Neuronal stem cell (in vitro differentiated cells): Measurements from ENCODE around the gene CACNA1H.

Source experiments
- DNase-seq: peaks from one replicate; pipeline ENCODE4 v3.0.0-alpha.2; 2013; ENCODE audit warnings: low spot score
- H2AFZ ChIP-seq: one replicate; pipeline ENCODE4 v1.6.1; 2013; ENCODE audit warnings: mild to moderate bottlenecking, low read length, inconsistent platforms
- H2AK5ac ChIP-seq: 2 replicates; pipeline ENCODE4 v1.6.1; 2013; ENCODE audit warnings: low read depth, mild to moderate bottlenecking, inconsistent platforms, low read length, moderate library complexity, mixed read lengths
- H2BK120ac ChIP-seq: 2 replicates; pipeline ENCODE4 v1.6.1; 2013; ENCODE audit warnings: low read depth, mild to moderate bottlenecking, inconsistent platforms, low read length, moderate library complexity, mixed read lengths
- H2BK12ac ChIP-seq: one replicate; pipeline ENCODE4 v1.6.1; 2013; ENCODE audit warnings: low read length, inconsistent platforms
- H2BK15ac ChIP-seq: 2 replicates; pipeline ENCODE4 v1.6.1; 2013; ENCODE audit warnings: mild to moderate bottlenecking, low read length, inconsistent platforms, mixed read lengths
- H2BK5ac ChIP-seq: one replicate; pipeline ENCODE4 v1.6.1; 2013; ENCODE audit warnings: inconsistent platforms, mild to moderate bottlenecking, low read length, moderate library complexity
- H3K14ac ChIP-seq: one replicate; pipeline ENCODE4 v1.6.1; 2013; ENCODE audit warnings: low read length, inconsistent platforms
- H3K18ac ChIP-seq: 2 replicates; pipeline ENCODE4 v1.6.1; 2013; ENCODE audit warnings: low read length, inconsistent platforms
- H3K23ac ChIP-seq: 2 replicates; pipeline ENCODE4 v1.6.1; 2013; ENCODE audit warnings: low read depth, mild to moderate bottlenecking, mixed read lengths, low read length, inconsistent platforms; ENCODE audit not compliant: poor library complexity
- H3K27ac ChIP-seq: replicated peaks from 3 replicates; pipeline ENCODE4 v1.5.1; 2013; ENCODE audit warnings: low read length, inconsistent platforms
- H3K27me3 ChIP-seq, 3 experiments: 2 replicates each; pipeline ENCODE4 v1.6.1; 2013; ENCODE audit warnings: low read length in 3 of 3, mild to moderate bottlenecking in 2 of 3, inconsistent platforms in 1 of 3, low read depth in 1 of 3, mixed read lengths in 1 of 3, moderate library complexity in 1 of 3; ENCODE audit not compliant: control insufficient read depth in 3 of 3, insufficient read depth in 3 of 3
- H3K36me3 ChIP-seq, 2 donors: replicated peaks in 1 of 2; 2 replicates each; pipeline ENCODE4 v1.6.1; 2013; ENCODE audit warnings: low read length in 2 of 2; ENCODE audit not compliant: control insufficient read depth in 2 of 2, insufficient read depth in 2 of 2
- H3K4ac ChIP-seq: 2 replicates; pipeline ENCODE4 v1.6.1; 2013; ENCODE audit warnings: inconsistent platforms, mild to moderate bottlenecking, low read length, moderate library complexity
- H3K4me1 ChIP-seq, 2 donors: 1 replicate in 1 of 2; 2 replicates in 1 of 2; pipeline ENCODE4 v1.6.1; 2013; ENCODE audit warnings: low read length in 2 of 2, low read depth in 1 of 2; ENCODE audit not compliant: control insufficient read depth in 2 of 2, insufficient read depth in 1 of 2
- H3K4me2 ChIP-seq: one replicate; pipeline ENCODE4 v1.6.1; 2013; ENCODE audit warnings: mild to moderate bottlenecking, low read length, inconsistent platforms; ENCODE audit not compliant: insufficient read depth, poor library complexity, severe bottlenecking
- H3K4me3 ChIP-seq, 2 donors: 2 replicates each; pipeline ENCODE4 v1.5.1; 2013; ENCODE audit warnings: low read length in 2 of 2, mild to moderate bottlenecking in 2 of 2, inconsistent platforms in 1 of 2, moderate library complexity in 1 of 2
- H3K79me1 ChIP-seq: one replicate; pipeline ENCODE4 v1.6.1; 2013; ENCODE audit warnings: low read depth, mild to moderate bottlenecking, inconsistent platforms, low read length, moderate library complexity
- H3K9ac ChIP-seq: one replicate; pipeline ENCODE4 v1.6.1; 2013; ENCODE audit warnings: mild to moderate bottlenecking, low read depth, low read length, inconsistent platforms; ENCODE audit not compliant: poor library complexity
- H3K9me3 ChIP-seq, 2 donors: replicated peaks in 1 of 2; 2 replicates each; pipeline versions ENCODE3 to v1.6.1; 2013; ENCODE audit warnings: low read length in 2 of 2, mild to moderate bottlenecking in 2 of 2, inconsistent platforms in 1 of 2, low read depth in 1 of 2, mixed read lengths in 1 of 2, moderate library complexity in 1 of 2; ENCODE audit not compliant: control insufficient read depth in 2 of 2, insufficient read depth in 1 of 2
- H4K8ac ChIP-seq: one replicate; pipeline ENCODE4 v1.6.1; 2013; ENCODE audit warnings: low read depth, mild to moderate bottlenecking, inconsistent platforms, low read length, moderate library complexity
- H4K91ac ChIP-seq: one replicate; pipeline ENCODE4 v1.6.1; 2013; ENCODE audit warnings: low read length, low read depth, mild to moderate bottlenecking, inconsistent platforms; ENCODE audit not compliant: poor library complexity
- WGBS, 2 donors: extraction: QIAGEN DNeasy Blood & Tissue Kit; methylation state at CpG; one replicate each; pipeline ENCODE4 v1.1.7; 2013; ENCODE audit warnings: missing lambda C conversion rate in 2 of 2, mixed read lengths in 1 of 2; ENCODE audit not compliant: insufficient read length in 2 of 2, insufficient replicate concordance in 1 of 2; ENCODE audit errors: extremely low coverage in 2 of 2; 5-methylcytosine and 5-hydroxymethylcytosine counted together

CACNA1H gene

DNA sequence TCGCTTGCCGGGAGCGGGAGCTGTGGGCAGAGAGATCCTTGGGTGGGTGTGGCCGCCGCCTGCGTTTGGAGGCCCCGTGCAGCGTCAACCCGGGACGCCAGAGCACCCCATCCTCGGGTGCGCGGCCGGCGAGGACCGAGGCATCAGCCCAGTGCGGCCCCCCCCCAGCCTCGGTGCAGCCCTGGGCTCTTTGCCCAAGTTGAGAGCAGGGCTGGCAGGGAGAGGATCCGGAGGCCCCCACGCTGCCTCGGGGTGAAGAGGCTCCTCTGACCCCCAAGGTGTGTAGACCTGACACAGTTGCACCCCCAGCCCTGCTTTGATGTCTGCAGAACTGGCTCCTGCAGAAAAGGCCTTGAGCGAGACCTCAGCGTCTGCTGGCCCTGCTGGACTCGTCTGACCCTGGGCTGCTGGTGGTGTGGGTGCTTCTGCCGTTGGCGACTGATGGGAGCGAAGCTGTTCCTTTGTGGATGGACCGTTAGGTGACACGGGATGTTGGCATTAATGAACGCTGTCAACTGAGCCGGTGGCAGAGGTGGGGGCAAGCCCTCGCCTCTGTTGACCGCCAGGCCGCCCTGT lies 8.0 kb downstream of the CACNA1H start:
- Histone ChIP-seq H3K9ac (no peak overlapping the region), H3K18ac (no peak overlapping the region), H2BK15ac (peak overlapping the region; percentile 6), H3K9me3 (no peaks in the 10 kb centered on the region), H3K27me3 (no peaks in the 10 kb centered on the region), H4K8ac (no peak overlapping the region), H3K14ac (no peak overlapping the region), H3K27ac (no peak overlapping the region), H2BK120ac (no peak overlapping the region), H3K4me2 (no peak overlapping the region), H3K4me3 (no peak overlapping the region), H4K91ac (no peak overlapping the region), H3K23ac (peak overlapping the region; percentile 11), H2AK5ac (no peak overlapping the region), H2BK5ac (no peak overlapping the region), H3K4ac (no peak overlapping the region), H2BK12ac (no peak overlapping the region), H3K36me3 (peaks cover 0 to 6% of the 10 kb centered on the region in 2 donors), H2AFZ (no peak overlapping the region), H3K4me1 (peaks cover 6 to 23% of the 10 kb centered on the region in 2 donors), H3K79me1 (peaks cover 37% of the 10 kb centered on the region)
- no peak for DNase-seq
- no CpG with 5 or more reads among the region's 34 CpGs for WGBS, 2 donors

DNA sequence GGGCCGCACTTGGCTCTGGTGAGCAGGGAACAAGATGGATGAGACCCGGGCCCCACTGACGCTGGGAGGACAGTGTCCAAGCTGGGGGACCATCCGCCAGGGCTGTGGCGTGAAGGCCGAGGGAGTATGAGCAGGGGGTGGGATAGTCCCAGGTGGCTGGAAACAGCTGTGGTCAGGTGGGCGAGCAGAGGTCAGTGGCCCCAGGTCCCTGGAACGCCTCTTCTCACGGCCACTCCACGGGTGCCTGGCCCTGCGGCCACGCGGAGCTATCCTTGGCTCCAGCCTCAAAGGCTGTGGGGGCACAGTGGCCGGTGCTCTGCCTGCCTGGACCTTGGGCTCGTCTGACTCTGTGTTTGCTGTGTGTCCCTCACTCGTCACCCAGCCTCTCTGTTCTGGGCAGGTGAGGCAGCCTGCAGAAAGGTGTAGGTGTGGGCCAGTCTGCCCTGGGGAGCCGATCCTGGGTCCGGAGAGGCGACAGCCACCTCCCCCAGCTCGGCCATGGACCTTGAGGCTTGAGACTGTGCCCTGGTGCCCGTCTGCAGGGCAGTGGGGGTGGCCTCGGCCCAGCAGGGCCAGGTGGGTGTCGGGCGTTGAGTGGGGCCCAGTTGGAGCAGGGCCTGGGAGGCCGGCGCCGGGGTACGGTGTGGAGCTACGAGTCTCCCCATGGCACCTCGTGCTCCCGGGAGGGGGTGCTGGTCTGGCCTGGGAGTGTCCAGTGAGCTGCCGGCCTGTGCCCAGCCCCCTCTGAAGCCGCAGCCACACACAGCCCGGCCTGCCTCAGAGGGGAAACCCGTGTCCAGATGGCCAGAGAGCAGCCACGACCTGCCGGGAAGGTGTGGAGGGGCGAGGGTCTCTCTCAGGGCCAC lies 10.0 kb downstream of the CACNA1H start:
- no peak overlapping the region for H3K4me3 ChIP-seq
- H3K27me3 ChIP-seq, result no peaks in the 10 kb centered on the region

DNA sequence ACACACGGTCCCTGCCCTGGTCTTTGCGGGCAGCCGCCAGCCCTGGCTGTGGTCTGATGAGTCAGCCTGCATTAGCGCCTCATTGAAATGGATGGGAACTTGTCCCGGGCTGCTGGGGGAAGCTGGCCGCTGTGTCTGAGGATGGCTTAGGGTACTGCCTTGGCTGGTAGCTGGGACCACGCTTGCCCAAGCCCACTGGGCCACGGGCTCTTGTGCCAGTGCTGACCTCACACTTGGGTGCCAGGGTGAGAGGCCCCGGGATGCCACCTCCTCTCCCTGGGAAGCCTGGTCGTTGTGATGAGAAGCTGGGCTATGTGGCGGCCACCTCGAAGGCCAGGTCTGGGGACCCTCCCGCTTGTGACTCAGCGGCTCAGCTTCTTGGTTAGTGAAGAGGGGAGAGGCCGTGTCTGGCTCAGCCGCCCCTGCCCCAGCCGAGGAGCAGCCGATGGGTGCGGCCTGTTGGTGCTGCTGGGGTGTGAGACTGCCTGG lies 10.7 kb downstream of the CACNA1H start:
- H3K27ac ChIP-seq, result no peak overlapping the region
- no peak overlapping the region for H4K91ac ChIP-seq
- H2AK5ac ChIP-seq, result peak overlapping the region; percentile 43
- H3K4me2 ChIP-seq, result no peak overlapping the region
- H3K36me3 ChIP-seq, result peaks cover 0 to 6% of the 10 kb centered on the region in 2 donors
- no peak overlapping the region for H3K14ac ChIP-seq
- no peak overlapping the region for H2AFZ ChIP-seq
- H3K27me3 ChIP-seq, result no peaks in the 10 kb centered on the region
- H3K9me3 ChIP-seq, result peaks cover 0 to 3% of the 10 kb centered on the region in 2 donors
- no peak overlapping the region for H4K8ac ChIP-seq
- H3K9ac ChIP-seq, result peak overlapping the region; percentile 50
- H2BK120ac ChIP-seq, result no peak overlapping the region
- H3K23ac ChIP-seq, result peak overlapping the region; percentile 73
- H3K4me3 ChIP-seq, result peak overlapping the region in 1 of 2 donors; percentile 40
- WGBS, 2 donors, result no CpG with 5 or more reads among the region's 19 CpGs
- no peak for DNase-seq
- no peak overlapping the region for H2BK12ac ChIP-seq
- peaks cover 32% of the 10 kb centered on the region for H3K79me1 ChIP-seq
- H3K4me1 ChIP-seq, result peaks cover 7 to 28% of the 10 kb centered on the region in 2 donors
- H3K18ac ChIP-seq, result peak overlapping the region; percentile 71
- H2BK5ac ChIP-seq, result peak overlapping the region; percentile 87
- no peak overlapping the region for H3K4ac ChIP-seq
- H2BK15ac ChIP-seq, result no peak overlapping the region

More for the DNA sequence above, 10.0 kb downstream of the CACNA1H start:
- Histone ChIP-seq H3K4me1 (peaks cover 9 to 27% of the 10 kb centered on the region in 2 donors), H3K9me3 (peaks cover 0 to 3% of the 10 kb centered on the region in 2 donors), H2AK5ac (peak overlapping the region; percentile 43), H2BK5ac (peak overlapping the region; percentile 87), H3K4ac (no peak overlapping the region), H4K8ac (no peak overlapping the region), H3K36me3 (peaks cover 0 to 6% of the 10 kb centered on the region in 2 donors), H3K27ac (no peak overlapping the region), H2BK12ac (peak overlapping the region; percentile 30), H4K91ac (no peak overlapping the region), H3K23ac (peak overlapping the region; percentile 73), H3K9ac (peak overlapping the region; percentile 50), H3K4me2 (no peak overlapping the region), H2AFZ (no peak overlapping the region), H3K14ac (no peak overlapping the region), H2BK120ac (no peak overlapping the region), H3K18ac (peak overlapping the region; percentile 71), H3K79me1 (peaks cover 33% of the 10 kb centered on the region), H2BK15ac (no peak overlapping the region)
- no CpG with 5 or more reads among the region's 38 CpGs for WGBS, 2 donors
- no peak for DNase-seq

DNA sequence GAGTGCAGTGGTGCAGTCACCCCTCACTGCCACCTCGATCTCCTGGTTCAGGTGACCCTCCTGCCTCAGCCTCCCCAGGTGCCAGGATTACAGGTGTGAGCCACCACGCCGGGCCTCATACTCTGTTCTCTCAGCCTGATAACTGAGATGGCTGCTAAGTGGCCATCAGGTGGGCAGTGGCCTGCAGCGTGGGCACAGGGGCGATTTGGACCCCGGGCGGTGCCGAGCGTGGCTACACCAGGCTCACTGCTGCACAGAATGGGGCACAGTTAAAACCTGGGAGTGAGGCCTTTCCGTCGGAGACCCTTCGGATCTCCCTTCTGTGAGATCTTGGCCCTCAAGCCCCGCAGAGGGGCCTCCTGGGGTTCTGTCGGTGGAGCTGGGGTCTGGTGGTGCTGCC lies 11.5 kb downstream of the CACNA1H start:
- H3K36me3 ChIP-seq, result peaks cover 0 to 6% of the 10 kb centered on the region in 2 donors
- H4K91ac ChIP-seq, result no peak overlapping the region
- H2AK5ac ChIP-seq, result no peak overlapping the region
- no peak overlapping the region for H3K23ac ChIP-seq
- H3K4me2 ChIP-seq, result no peak overlapping the region
- H3K4me1 ChIP-seq, result peaks cover 8 to 25% of the 10 kb centered on the region in 2 donors
- H4K8ac ChIP-seq, result no peak overlapping the region
- H3K27ac ChIP-seq, result no peak overlapping the region
- peaks cover 0 to 3% of the 10 kb centered on the region in 2 donors for H3K9me3 ChIP-seq
- peaks cover 32% of the 10 kb centered on the region for H3K79me1 ChIP-seq
- H3K18ac ChIP-seq, result peak overlapping the region; percentile 48
- no peak overlapping the region for H2AFZ ChIP-seq
- no peak overlapping the region for H2BK120ac ChIP-seq
- no peak overlapping the region for H2BK15ac ChIP-seq
- H3K27me3 ChIP-seq, result no peaks in the 10 kb centered on the region
- H2BK12ac ChIP-seq, result no peak overlapping the region
- peak overlapping the region; percentile 39 for H2BK5ac ChIP-seq
- H3K9ac ChIP-seq, result peak overlapping the region; percentile 3
- no peak overlapping the region for H3K4ac ChIP-seq
- WGBS, 2 donors, result no CpG with 5 or more reads among the region's 14 CpGs
- H3K4me3 ChIP-seq, result no peak overlapping the region
- no peak overlapping the region for H3K14ac ChIP-seq
- DNase-seq, result no peak
